Measurements from ENCODE around the gene DNAJC22. TPM values are rescaled to one million over a fixed set of nuclear protein-coding genes. Genes with fewer than 3 reads are reported as not detected.

Gene DNAJC22
- total and polyA plus RNA-seq, 2 of the 13 experiments (the other 11 are each of a cell fraction or from before 2014, with no cell fraction given), result 25.2 to 31.7 TPM

GRCh38 chr12:49301760-49302159 is 44.9 kb upstream of the DNAJC22 start:
- DNase-seq (ENCODE audit: low spot score) (no peak), ATAC-seq (no peak), FAIRE-seq (no peak)
- BruUV-seq (replicated peaks), result no TSS peak
- Histone ChIP-seq H3K4me3 (replicated peaks in 1 of 3; ENCODE audit: insufficient read depth in 1 of 3, low read depth in 2 of 3, low read length in 3 of 3) (no peak overlapping the region), H3K27ac (ENCODE audit: extremely low read length, insufficient read depth, low read length) (no peak overlapping the region), H4K20me1 (ENCODE audit: insufficient read depth, low read length) (no peaks in the 10 kb centered on the region), H2AFZ (ENCODE audit: low read length) (no peak overlapping the region), H3K36me3 (replicated peaks in 1 of 2; ENCODE audit: control insufficient read depth in 1 of 2, insufficient read depth in 2 of 2, low read length in 2 of 2) (no peaks in the 10 kb centered on the region), H3K4me1 (ENCODE audit: insufficient read depth, low read length) (peaks cover 19% of the 10 kb centered on the region), H3K9me3 (ENCODE audit: low read length) (no peaks in the 10 kb centered on the region), H3K79me2 (ENCODE audit: insufficient read depth, low read length) (no peaks in the 10 kb centered on the region), H3K27me3 (ENCODE audit: control insufficient read depth in 1 of 2, insufficient read depth in 2 of 2, low read length in 2 of 2) (peaks cover 8 to 23% of the 10 kb centered on the region in 2 experiments), H3K4me2 (ENCODE audit: low read depth, low read length) (no peak overlapping the region), H3K9ac (ENCODE audit: insufficient read depth, low read depth, low read length) (no peak overlapping the region)
- intact Hi-C loops (cut with micrococcal nuclease; ENCODE audit: unreplicated experiment) (no loop called here), in situ Hi-C loops (cut with HindIII; ENCODE audit: extremely low pct_ligation_motif_present, low pct_unique_long_range_greater_than_20kb) (no loop called here)
- ChIA-PET CTCF (ENCODE audit: low intra/inter-chr PET ratio, low total read pairs) (no interaction called here), POLR2A (no interaction called here)
- no peak for TF ChIP-seq BRCA1 (CRISPR knock-in tag; IDR thresholded peaks at IDR 0.05)
- no peak for TF ChIP-seq DNMT1 (CRISPR knock-in tag; IDR thresholded peaks at IDR 0.05)
- TF ChIP-seq ZNF609 (CRISPR knock-in tag; IDR thresholded peaks at IDR 0.05; ENCODE audit: borderline replicate concordance), result no peak
- TF ChIP-seq MIXL1 (CRISPR knock-in tag; IDR thresholded peaks at IDR 0.05), result no peak
- no peak for TF ChIP-seq ZNF512 (CRISPR knock-in tag; IDR thresholded peaks at IDR 0.05)
- no peak for TF ChIP-seq MEIS2 (CRISPR knock-in tag; IDR thresholded peaks at IDR 0.05)
- no peak for TF ChIP-seq ZNF530 (CRISPR knock-in tag; IDR thresholded peaks at IDR 0.05; ENCODE audit: low read depth)
- no peak for TF ChIP-seq SIX4 (CRISPR knock-in tag; IDR thresholded peaks at IDR 0.05)
- no peak for TF ChIP-seq EHMT2 (IDR thresholded peaks at IDR 0.05; ENCODE audit: borderline replicate concordance, low read depth, low read length)
- TF ChIP-seq SKI (IDR thresholded peaks at IDR 0.05; ENCODE audit: partially characterized antibody), result no peak
- no peak for TF ChIP-seq NRL (CRISPR knock-in tag; IDR thresholded peaks at IDR 0.05; ENCODE audit: borderline replicate concordance)
- no peak for TF ChIP-seq ZFP36L1 (CRISPR knock-in tag; IDR thresholded peaks at IDR 0.05)
- TF ChIP-seq ZMYM4 (CRISPR knock-in tag; IDR thresholded peaks at IDR 0.05), result no peak
- 38% methylated on average over 4 of the region's 4 CpGs for WGBS (ENCODE audit: low lambda C conversion rate)
